ENCODE results near the gene ABL1.

Gene ABL1

GRCh38 chr9:130879863-130880411, 44.9 kb downstream of the ABL1 start:
- Histone ChIP-seq H3K9me3 (replicated peaks; ENCODE audit: low read length) (no peaks in the 10 kb centered on the region), H3K9ac (ENCODE audit: low read depth, low read length) (no peak overlapping the region), H3K4me1 (ENCODE audit: control insufficient read depth, insufficient read depth, low read length) (no peaks in the 10 kb centered on the region), H3K4me3 (ENCODE audit: low read length) (no peak overlapping the region), H3K27me3 (ENCODE audit: control insufficient read depth, insufficient read depth, low read length) (no peaks in the 10 kb centered on the region), H3K36me3 (ENCODE audit: insufficient read depth, low read length) (peaks cover 71% of the 10 kb centered on the region), H3K4me2 (ENCODE audit: low read length) (no peak overlapping the region)

GRCh38 chr9:130880599-130881220, 45.7 kb downstream of the ABL1 start:
- no peak overlapping the region for H3K4me3 ChIP-seq (ENCODE audit: low read length)
- H3K27me3 ChIP-seq (ENCODE audit: control insufficient read depth, insufficient read depth, low read length) = no peaks in the 10 kb centered on the region
- H3K9me3 ChIP-seq (replicated peaks; ENCODE audit: low read length) = no peaks in the 10 kb centered on the region
- H3K9ac ChIP-seq (ENCODE audit: low read depth, low read length) = no peak overlapping the region
- H3K4me1 ChIP-seq (ENCODE audit: control insufficient read depth, insufficient read depth, low read length) = no peaks in the 10 kb centered on the region
- H3K4me2 ChIP-seq (ENCODE audit: low read length) = no peak overlapping the region
- peaks cover 71% of the 10 kb centered on the region for H3K36me3 ChIP-seq (ENCODE audit: insufficient read depth, low read length)

GRCh38 chr9:130881516-130881915, 46.5 kb downstream of the ABL1 start:
- Histone ChIP-seq H3K9me3 (replicated peaks; ENCODE audit: low read length) (no peaks in the 10 kb centered on the region), H3K4me2 (ENCODE audit: low read length) (no peak overlapping the region), H3K4me3 (ENCODE audit: low read length) (no peak overlapping the region), H3K4me1 (ENCODE audit: control insufficient read depth, insufficient read depth, low read length) (no peaks in the 10 kb centered on the region), H3K27me3 (ENCODE audit: control insufficient read depth, insufficient read depth, low read length) (no peaks in the 10 kb centered on the region), H3K9ac (ENCODE audit: low read depth, low read length) (no peak overlapping the region), H3K36me3 (ENCODE audit: insufficient read depth, low read length) (peaks cover 79% of the 10 kb centered on the region)

GRCh38 chr9:130882696-130883225, 47.7 kb downstream of the ABL1 start:
- Histone ChIP-seq H3K9ac (ENCODE audit: low read depth, low read length) (no peak overlapping the region), H3K36me3 (ENCODE audit: insufficient read depth, low read length) (peaks cover 91% of the 10 kb centered on the region)

GRCh38 chr9:130883479-130883878, 48.4 kb downstream of the ABL1 start:
- no peak overlapping the region for H3K9ac ChIP-seq (ENCODE audit: low read depth, low read length)
- no peaks in the 10 kb centered on the region for H3K27me3 ChIP-seq (ENCODE audit: control insufficient read depth, insufficient read depth, low read length)
- peaks cover 92% of the 10 kb centered on the region for H3K36me3 ChIP-seq (ENCODE audit: insufficient read depth, low read length)
- H3K4me2 ChIP-seq (ENCODE audit: low read length) = no peak overlapping the region
- no peak overlapping the region for H3K4me3 ChIP-seq (ENCODE audit: low read length)
- no peaks in the 10 kb centered on the region for H3K4me1 ChIP-seq (ENCODE audit: control insufficient read depth, insufficient read depth, low read length)
- H3K9me3 ChIP-seq (replicated peaks; ENCODE audit: low read length) = no peaks in the 10 kb centered on the region

More at GRCh38 chr9:130882696-130883225, 47.7 kb downstream of the ABL1 start:
- H3K4me1 ChIP-seq (ENCODE audit: control insufficient read depth, insufficient read depth, low read length) = no peaks in the 10 kb centered on the region
- H3K9me3 ChIP-seq (replicated peaks; ENCODE audit: low read length) = no peaks in the 10 kb centered on the region
- H3K4me3 ChIP-seq (ENCODE audit: low read length) = no peak overlapping the region
- no peaks in the 10 kb centered on the region for H3K27me3 ChIP-seq (ENCODE audit: control insufficient read depth, insufficient read depth, low read length)
- no peak overlapping the region for H3K4me2 ChIP-seq (ENCODE audit: low read length)

- H3K4me3 ChIP-seq (ENCODE audit: low read length) = no peak overlapping the region
- no peaks in the 10 kb centered on the region for H3K4me1 ChIP-seq (ENCODE audit: control insufficient read depth, insufficient read depth, low read length)
- no peaks in the 10 kb centered on the region for H3K9me3 ChIP-seq (replicated peaks; ENCODE audit: low read length)
- no peak overlapping the region for H3K4me2 ChIP-seq (ENCODE audit: low read length)
- H3K9ac ChIP-seq (ENCODE audit: low read depth, low read length) = no peak overlapping the region
- H3K27me3 ChIP-seq (ENCODE audit: control insufficient read depth, insufficient read depth, low read length) = no peaks in the 10 kb centered on the region
- peaks cover 95% of the 10 kb centered on the region for H3K36me3 ChIP-seq (ENCODE audit: insufficient read depth, low read length)
Observed at GRCh38 chr9:130884111-130884531, 49.1 kb downstream of the ABL1 start.

- Histone ChIP-seq H3K4me3 (ENCODE audit: low read length) (no peak overlapping the region), H3K4me1 (ENCODE audit: control insufficient read depth, insufficient read depth, low read length) (no peaks in the 10 kb centered on the region), H3K36me3 (ENCODE audit: insufficient read depth, low read length) (peaks cover 90% of the 10 kb centered on the region), H3K9ac (ENCODE audit: low read depth, low read length) (no peak overlapping the region), H3K27me3 (ENCODE audit: control insufficient read depth, insufficient read depth, low read length) (no peaks in the 10 kb centered on the region), H3K9me3 (replicated peaks; ENCODE audit: low read length) (no peaks in the 10 kb centered on the region), H3K4me2 (ENCODE audit: low read length) (no peak overlapping the region)
Observed at GRCh38 chr9:130884542-130885483, 49.8 kb downstream of the ABL1 start.

GRCh38 chr9:130885484-130886375, 50.7 kb downstream of the ABL1 start:
- peaks cover 90% of the 10 kb centered on the region for H3K36me3 ChIP-seq (ENCODE audit: insufficient read depth, low read length)
- H3K4me3 ChIP-seq (ENCODE audit: low read length) = no peak overlapping the region
- no peaks in the 10 kb centered on the region for H3K9me3 ChIP-seq (replicated peaks; ENCODE audit: low read length)
- no peaks in the 10 kb centered on the region for H3K4me1 ChIP-seq (ENCODE audit: control insufficient read depth, insufficient read depth, low read length)
- H3K9ac ChIP-seq (ENCODE audit: low read depth, low read length) = no peak overlapping the region
- no peaks in the 10 kb centered on the region for H3K27me3 ChIP-seq (ENCODE audit: control insufficient read depth, insufficient read depth, low read length)
- no peak overlapping the region for H3K4me2 ChIP-seq (ENCODE audit: low read length)

- Histone ChIP-seq H3K9ac (ENCODE audit: low read depth, low read length) (no peak overlapping the region), H3K4me3 (ENCODE audit: low read length) (no peak overlapping the region), H3K27me3 (ENCODE audit: control insufficient read depth, insufficient read depth, low read length) (no peaks in the 10 kb centered on the region), H3K9me3 (replicated peaks; ENCODE audit: low read length) (no peaks in the 10 kb centered on the region), H3K4me1 (ENCODE audit: control insufficient read depth, insufficient read depth, low read length) (no peaks in the 10 kb centered on the region), H3K4me2 (ENCODE audit: low read length) (no peak overlapping the region), H3K36me3 (ENCODE audit: insufficient read depth, low read length) (peaks cover 90% of the 10 kb centered on the region)
Observed at GRCh38 chr9:130886981-130887380, 51.9 kb downstream of the ABL1 start.

GRCh38 chr9:130887494-130888144, 52.6 kb downstream of the ABL1 start:
- Histone ChIP-seq H3K4me3 (ENCODE audit: low read length) (no peak overlapping the region), H3K9ac (ENCODE audit: low read depth, low read length) (no peak overlapping the region), H3K4me2 (ENCODE audit: low read length) (no peak overlapping the region), H3K9me3 (replicated peaks; ENCODE audit: low read length) (no peaks in the 10 kb centered on the region), H3K27me3 (ENCODE audit: control insufficient read depth, insufficient read depth, low read length) (no peaks in the 10 kb centered on the region), H3K4me1 (ENCODE audit: control insufficient read depth, insufficient read depth, low read length) (no peaks in the 10 kb centered on the region), H3K36me3 (ENCODE audit: insufficient read depth, low read length) (peaks cover 92% of the 10 kb centered on the region)

Data from skeletal muscle satellite cell (primary cell).